Measurements from ENCODE around the gene FBXL7. TPM values are rescaled to one million over a fixed set of nuclear protein-coding genes. Genes with fewer than 3 reads are reported as not detected.

The FBXL7 gene
- total and polyA plus RNA-seq, 4 donors, result 0.24 to 1.4 (median 1.2) TPM

GRCh38 chr5:15798006-15798405 lies 298.0 kb downstream of the FBXL7 start:
- Histone ChIP-seq H3K27ac (ENCODE audit: low read depth in 1 of 2, low read length in 2 of 2) (no peak overlapping the region), H3K4me1 (ENCODE audit: control insufficient read depth in 4 of 4, insufficient read depth in 4 of 4, low read length in 3 of 4) (no peaks in the 10 kb centered on the region), H3K9ac (ENCODE audit: low read depth in 1 of 2, low read length in 2 of 2) (no peak overlapping the region), H3K4me3 (ENCODE audit: low read depth in 1 of 3, low read length in 3 of 3) (no peak overlapping the region), H3K9me3 (ENCODE audit: control insufficient read depth in 4 of 4, low read length in 3 of 4) (no peaks in the 10 kb centered on the region), H3K27me3 (ENCODE audit: control insufficient read depth in 4 of 4, insufficient read depth in 4 of 4, low read length in 3 of 4) (no peaks in the 10 kb centered on the region), H3K36me3 (ENCODE audit: control insufficient read depth in 4 of 4, insufficient read depth in 3 of 4, low read depth in 1 of 4, low read length in 3 of 4) (no peaks in the 10 kb centered on the region)
- TF ChIP-seq GABPA (IDR thresholded peaks at IDR 0.05 in 1 of 2, conservative IDR thresholded peaks at IDR 0.05 in 1 of 2) (no peak), YY1 (IDR thresholded peaks at IDR 0.05) (no peak), RAD21 (IDR thresholded peaks at IDR 0.05) (no peak), HNF4G (IDR thresholded peaks at IDR 0.05) (no peak), EGR1 (IDR thresholded peaks at IDR 0.05; ENCODE audit: low read depth in 2 of 2) (no peak), ZBTB33 (IDR thresholded peaks at IDR 0.05) (no peak)
- TF ChIP-seq, protein P1, sequence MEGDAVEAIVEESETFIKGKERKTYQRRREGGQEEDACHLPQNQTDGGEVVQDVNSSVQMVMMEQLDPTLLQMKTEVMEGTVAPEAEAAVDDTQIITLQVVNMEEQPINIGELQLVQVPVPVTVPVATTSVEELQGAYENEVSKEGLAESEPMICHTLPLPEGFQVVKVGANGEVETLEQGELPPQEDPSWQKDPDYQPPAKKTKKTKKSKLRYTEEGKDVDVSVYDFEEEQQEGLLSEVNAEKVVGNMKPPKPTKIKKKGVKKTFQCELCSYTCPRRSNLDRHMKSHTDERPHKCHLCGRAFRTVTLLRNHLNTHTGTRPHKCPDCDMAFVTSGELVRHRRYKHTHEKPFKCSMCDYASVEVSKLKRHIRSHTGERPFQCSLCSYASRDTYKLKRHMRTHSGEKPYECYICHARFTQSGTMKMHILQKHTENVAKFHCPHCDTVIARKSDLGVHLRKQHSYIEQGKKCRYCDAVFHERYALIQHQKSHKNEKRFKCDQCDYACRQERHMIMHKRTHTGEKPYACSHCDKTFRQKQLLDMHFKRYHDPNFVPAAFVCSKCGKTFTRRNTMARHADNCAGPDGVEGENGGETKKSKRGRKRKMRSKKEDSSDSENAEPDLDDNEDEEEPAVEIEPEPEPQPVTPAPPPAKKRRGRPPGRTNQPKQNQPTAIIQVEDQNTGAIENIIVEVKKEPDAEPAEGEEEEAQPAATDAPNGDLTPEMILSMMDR (IDR thresholded peaks at IDR 0.05; ENCODE audit: low read depth, low read length, missing input control), result no peak
- DNase-seq (ENCODE audit: low spot score), result no peak
- WGBS, result 55% methylated on average over 3 of the region's 3 CpGs

GRCh38 chr5:15799014-15799413 lies 299.0 kb downstream of the FBXL7 start:
- no peak overlapping the region for H3K9ac ChIP-seq (ENCODE audit: low read depth in 1 of 2, low read length in 2 of 2)
- no peaks in the 10 kb centered on the region for H3K36me3 ChIP-seq (ENCODE audit: control insufficient read depth in 4 of 4, insufficient read depth in 3 of 4, low read depth in 1 of 4, low read length in 3 of 4)
- H3K4me1 ChIP-seq (ENCODE audit: control insufficient read depth in 4 of 4, insufficient read depth in 4 of 4, low read length in 3 of 4), result no peaks in the 10 kb centered on the region
- no peak overlapping the region for H3K27ac ChIP-seq (ENCODE audit: low read depth in 1 of 2, low read length in 2 of 2)
- no peak overlapping the region for H3K4me3 ChIP-seq (ENCODE audit: low read depth in 1 of 3, low read length in 3 of 3)
- H3K27me3 ChIP-seq (ENCODE audit: control insufficient read depth in 4 of 4, insufficient read depth in 4 of 4, low read length in 3 of 4), result no peaks in the 10 kb centered on the region
- no peaks in the 10 kb centered on the region for H3K9me3 ChIP-seq (ENCODE audit: control insufficient read depth in 4 of 4, low read length in 3 of 4)
- no peak for TF ChIP-seq TAF1 (conservative IDR thresholded peaks at IDR 0.05)
- WGBS, result 89% methylated on average over 1 of the region's 1 CpG
- DNase-seq (ENCODE audit: low spot score), result no peak

- 91% methylated on average over 7 of the region's 7 CpGs for WGBS
- Histone ChIP-seq H3K36me3 (ENCODE audit: control insufficient read depth in 4 of 4, insufficient read depth in 3 of 4, low read depth in 1 of 4, low read length in 3 of 4) (no peaks in the 10 kb centered on the region), H3K4me1 (ENCODE audit: control insufficient read depth in 4 of 4, insufficient read depth in 4 of 4, low read length in 3 of 4) (no peaks in the 10 kb centered on the region), H3K27me3 (ENCODE audit: control insufficient read depth in 4 of 4, insufficient read depth in 4 of 4, low read length in 3 of 4) (no peaks in the 10 kb centered on the region), H3K9ac (ENCODE audit: low read depth in 1 of 2, low read length in 2 of 2) (no peak overlapping the region), H3K4me3 (ENCODE audit: low read depth in 1 of 3, low read length in 3 of 3) (no peak overlapping the region), H3K9me3 (ENCODE audit: control insufficient read depth in 4 of 4, low read length in 3 of 4) (peaks cover 0 to 2% (median under 1%) of the 10 kb centered on the region in 4 donors), H3K27ac (ENCODE audit: low read depth in 1 of 2, low read length in 2 of 2) (no peak overlapping the region)
- TF ChIP-seq NR2F2 (IDR thresholded peaks at IDR 0.05) (no peak), HNF4A (conservative IDR thresholded peaks at IDR 0.05) (no peak)
- TF ChIP-seq, protein P2, sequence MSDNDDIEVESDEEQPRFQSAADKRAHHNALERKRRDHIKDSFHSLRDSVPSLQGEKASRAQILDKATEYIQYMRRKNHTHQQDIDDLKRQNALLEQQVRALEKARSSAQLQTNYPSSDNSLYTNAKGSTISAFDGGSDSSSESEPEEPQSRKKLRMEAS (IDR thresholded peaks at IDR 0.05), result no peak
- TF ChIP-seq, protein P3, sequence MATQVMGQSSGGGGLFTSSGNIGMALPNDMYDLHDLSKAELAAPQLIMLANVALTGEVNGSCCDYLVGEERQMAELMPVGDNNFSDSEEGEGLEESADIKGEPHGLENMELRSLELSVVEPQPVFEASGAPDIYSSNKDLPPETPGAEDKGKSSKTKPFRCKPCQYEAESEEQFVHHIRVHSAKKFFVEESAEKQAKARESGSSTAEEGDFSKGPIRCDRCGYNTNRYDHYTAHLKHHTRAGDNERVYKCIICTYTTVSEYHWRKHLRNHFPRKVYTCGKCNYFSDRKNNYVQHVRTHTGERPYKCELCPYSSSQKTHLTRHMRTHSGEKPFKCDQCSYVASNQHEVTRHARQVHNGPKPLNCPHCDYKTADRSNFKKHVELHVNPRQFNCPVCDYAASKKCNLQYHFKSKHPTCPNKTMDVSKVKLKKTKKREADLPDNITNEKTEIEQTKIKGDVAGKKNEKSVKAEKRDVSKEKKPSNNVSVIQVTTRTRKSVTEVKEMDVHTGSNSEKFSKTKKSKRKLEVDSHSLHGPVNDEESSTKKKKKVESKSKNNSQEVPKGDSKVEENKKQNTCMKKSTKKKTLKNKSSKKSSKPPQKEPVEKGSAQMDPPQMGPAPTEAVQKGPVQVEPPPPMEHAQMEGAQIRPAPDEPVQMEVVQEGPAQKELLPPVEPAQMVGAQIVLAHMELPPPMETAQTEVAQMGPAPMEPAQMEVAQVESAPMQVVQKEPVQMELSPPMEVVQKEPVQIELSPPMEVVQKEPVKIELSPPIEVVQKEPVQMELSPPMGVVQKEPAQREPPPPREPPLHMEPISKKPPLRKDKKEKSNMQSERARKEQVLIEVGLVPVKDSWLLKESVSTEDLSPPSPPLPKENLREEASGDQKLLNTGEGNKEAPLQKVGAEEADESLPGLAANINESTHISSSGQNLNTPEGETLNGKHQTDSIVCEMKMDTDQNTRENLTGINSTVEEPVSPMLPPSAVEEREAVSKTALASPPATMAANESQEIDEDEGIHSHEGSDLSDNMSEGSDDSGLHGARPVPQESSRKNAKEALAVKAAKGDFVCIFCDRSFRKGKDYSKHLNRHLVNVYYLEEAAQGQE (IDR thresholded peaks at IDR 0.05), result no peak
- DNase-seq (ENCODE audit: low spot score), result no peak
Measured at GRCh38 chr5:15799612-15800011, 299.6 kb downstream of the FBXL7 start.

Data from liver (tissue), 9 donors.